H9 (cell line): Measurements from ENCODE around the gene S1PR2. TPM values are rescaled to one million over a fixed set of nuclear protein-coding genes. Genes with fewer than 3 reads are reported as not detected.

Experiments
- DNase-seq: peaks from one replicate; pipeline ENCODE4 v3.0.0-alpha.2; 2017
- H2AFZ ChIP-seq: one replicate; pipeline ENCODE4 v1.6.1; 2013; ENCODE audit warnings: mild to moderate bottlenecking, low read length, control low read depth, moderate library complexity
- H2AK5ac ChIP-seq: 2 replicates; pipeline ENCODE4 v1.6.1; 2013; ENCODE audit warnings: low read length, control low read depth, mixed read lengths; ENCODE audit not compliant: insufficient read length
- H2BK120ac ChIP-seq: one replicate; pipeline ENCODE4 v1.6.1; 2013; ENCODE audit warnings: low read depth, mild to moderate bottlenecking, low read length, control low read depth, inconsistent platforms; ENCODE audit not compliant: poor library complexity, severe bottlenecking
- H2BK12ac ChIP-seq: 2 replicates; pipeline ENCODE4 v1.6.1; 2013; ENCODE audit warnings: low read length, control low read depth, mixed read lengths, low read depth; ENCODE audit not compliant: insufficient read length
- H2BK15ac ChIP-seq: 2 replicates; pipeline ENCODE4 v1.6.1; 2013; ENCODE audit warnings: low read depth, low read length, control low read depth
- H2BK20ac ChIP-seq: one replicate; pipeline ENCODE4 v1.6.1; 2013; ENCODE audit warnings: low read depth, mild to moderate bottlenecking, low read length, control low read depth, inconsistent platforms; ENCODE audit not compliant: poor library complexity, severe bottlenecking
- H2BK5ac ChIP-seq: 2 replicates; pipeline ENCODE4 v1.6.1; 2013; ENCODE audit warnings: low read length, control low read depth, mixed read lengths; ENCODE audit not compliant: insufficient read length
- H3K14ac ChIP-seq: 2 replicates; pipeline ENCODE4 v1.6.1; 2013; ENCODE audit warnings: low read length, control low read depth; ENCODE audit not compliant: insufficient read depth
- H3K18ac ChIP-seq: 2 replicates; pipeline ENCODE4 v1.6.1; 2013; ENCODE audit warnings: low read depth, mild to moderate bottlenecking, mixed read lengths, low read length, control low read depth; ENCODE audit not compliant: insufficient read length
- H3K23ac ChIP-seq: 2 replicates; pipeline ENCODE4 v1.6.1; 2013; ENCODE audit warnings: low read length, control low read depth, mixed read lengths, low read depth; ENCODE audit not compliant: insufficient read length
- H3K23me2 ChIP-seq: 2 replicates; pipeline ENCODE4 v1.6.1; 2013; ENCODE audit warnings: low read depth, mild to moderate bottlenecking, mixed read lengths, low read length, control low read depth; ENCODE audit not compliant: insufficient read length, poor library complexity, severe bottlenecking
- H3K27ac ChIP-seq: 2 replicates; pipeline ENCODE4 v1.5.1; 2013; ENCODE audit warnings: low read length, control low read depth, mixed read lengths, low read depth; ENCODE audit not compliant: insufficient read length
- H3K27me3 ChIP-seq: 2 replicates; pipeline ENCODE4 v1.6.1; 2013; ENCODE audit warnings: low read length, control low read depth, inconsistent platforms; ENCODE audit not compliant: insufficient read depth
- H3K4ac ChIP-seq: 2 replicates; pipeline ENCODE4 v1.6.1; 2013; ENCODE audit warnings: low read depth, mild to moderate bottlenecking, control low read depth, inconsistent platforms, low read length, moderate library complexity
- H3K4me1 ChIP-seq: 2 replicates; pipeline ENCODE4 v1.6.1; 2013; ENCODE audit warnings: low read length, control low read depth, inconsistent platforms; ENCODE audit not compliant: insufficient read depth
- H3K4me2 ChIP-seq: 2 replicates; pipeline ENCODE4 v1.6.1; 2013; ENCODE audit warnings: low read length, control low read depth, mixed read lengths; ENCODE audit not compliant: insufficient read length, insufficient read depth
- H3K56ac ChIP-seq: 2 replicates; pipeline ENCODE4 v1.6.1; 2013; ENCODE audit warnings: low read depth, mild to moderate bottlenecking, mixed read lengths, low read length, control low read depth; ENCODE audit not compliant: insufficient read length
- H3K79me1 ChIP-seq: 2 replicates; pipeline ENCODE4 v1.6.1; 2013; ENCODE audit warnings: low read depth, mild to moderate bottlenecking, moderate library complexity, low read length, control low read depth, inconsistent platforms; ENCODE audit not compliant: insufficient read depth, poor library complexity, severe bottlenecking
- H3K79me2 ChIP-seq: 2 replicates; pipeline ENCODE4 v1.6.1; 2013; ENCODE audit warnings: low read length, control low read depth, inconsistent platforms; ENCODE audit not compliant: insufficient read depth
- H3K9ac ChIP-seq: 2 replicates; pipeline ENCODE4 v1.6.1; 2013; ENCODE audit warnings: low read length, control low read depth, mixed read lengths; ENCODE audit not compliant: insufficient read length; ENCODE audit errors: extremely low read depth
- H3K9me3 ChIP-seq: one replicate; pipeline ENCODE4 v1.6.1; 2013; ENCODE audit warnings: low read depth, low read length, inconsistent platforms; ENCODE audit not compliant: control insufficient read depth
- H3T11ph ChIP-seq: one replicate; pipeline ENCODE4 v1.6.1; 2013; ENCODE audit warnings: mild to moderate bottlenecking, low read length, control low read depth, inconsistent platforms
- H4K20me1 ChIP-seq: one replicate; pipeline ENCODE4 v1.6.1; 2013; ENCODE audit not compliant: control insufficient read depth, insufficient read length, insufficient read depth
- H4K5ac ChIP-seq: 2 replicates; pipeline ENCODE4 v1.6.1; 2013; ENCODE audit warnings: low read depth, mild to moderate bottlenecking, mixed read lengths, low read length, control low read depth; ENCODE audit not compliant: insufficient read length
- H4K8ac ChIP-seq: replicated peaks from 2 replicates; pipeline ENCODE4 v1.6.1; 2013; ENCODE audit warnings: low read length, control low read depth, mixed read lengths, low read depth; ENCODE audit not compliant: insufficient read length
- H4K91ac ChIP-seq: 2 replicates; pipeline ENCODE4 v1.6.1; 2013; ENCODE audit warnings: low read depth, mild to moderate bottlenecking, moderate library complexity, mixed read lengths, low read length, control low read depth; ENCODE audit not compliant: insufficient read length
- H3K27ac Mint-ChIP-seq, 3 experiments: 2 replicates in 2 of 3; 3 replicates in 1 of 3; pipeline ENCODE4 v1.8.0; 2020 to 2021; ENCODE audit warnings: mixed read lengths in 3 of 3, mild to moderate bottlenecking in 1 of 3, moderate library complexity in 1 of 3
- H3K27me3 Mint-ChIP-seq: 2 replicates; pipeline ENCODE4 v1.8.0; 2021; ENCODE audit warnings: low read depth, mild to moderate bottlenecking, moderate library complexity, mixed read lengths
- H3K36me3 Mint-ChIP-seq, 3 experiments: 2 replicates in 2 of 3; 3 replicates in 1 of 3; pipeline ENCODE4 v1.8.0; 2020 to 2021; ENCODE audit warnings: low read depth in 3 of 3, mixed read lengths in 3 of 3; ENCODE audit not compliant: insufficient read depth in 1 of 3
- H3K4me1 Mint-ChIP-seq, 2 experiments: 2 replicates each; pipeline ENCODE4 v1.8.0; 2020; ENCODE audit warnings: mixed read lengths in 2 of 2
- H3K4me3 Mint-ChIP-seq, 2 experiments: 2 replicates in 1 of 2; 3 replicates in 1 of 2; pipeline ENCODE4 v1.8.0; 2020 to 2021; ENCODE audit warnings: mild to moderate bottlenecking in 2 of 2, mixed read lengths in 2 of 2, moderate library complexity in 1 of 2
- H3K9me3 Mint-ChIP-seq, 2 experiments: 2 replicates in 1 of 2; 3 replicates in 1 of 2; pipeline ENCODE4 v1.8.0; 2020; ENCODE audit warnings: mild to moderate bottlenecking in 2 of 2, mixed read lengths in 2 of 2, moderate library complexity in 1 of 2
- WGBS: extraction: QIAGEN DNeasy Blood & Tissue Kit; methylation state at CpG from one replicate; pipeline ENCODE4 v1.1.7; 2013; ENCODE audit warnings: missing lambda C conversion rate, low lambda C conversion rate, mixed read lengths; ENCODE audit not compliant: insufficient read length; ENCODE audit errors: extremely low coverage; 5-methylcytosine and 5-hydroxymethylcytosine counted together
- total RNA-seq: library from RNA; stranded (reverse); gene quantifications from 2 replicates; pipeline ENCODE4 v1.2.1, GENCODE V29; 2021
- TF ChIP-seq, protein P1 (sequence below): fragments of 200-600 bp; sonication (generic); conservative IDR thresholded peaks from 3 replicates; pipeline ENCODE4 v1.8.0; 2021; ENCODE audit warnings: antibody characterized with exemption, mild to moderate bottlenecking

S1PR2 gene
- total RNA-seq, 1 experiment from 2014 or later = 11.5 TPM

DNA sequence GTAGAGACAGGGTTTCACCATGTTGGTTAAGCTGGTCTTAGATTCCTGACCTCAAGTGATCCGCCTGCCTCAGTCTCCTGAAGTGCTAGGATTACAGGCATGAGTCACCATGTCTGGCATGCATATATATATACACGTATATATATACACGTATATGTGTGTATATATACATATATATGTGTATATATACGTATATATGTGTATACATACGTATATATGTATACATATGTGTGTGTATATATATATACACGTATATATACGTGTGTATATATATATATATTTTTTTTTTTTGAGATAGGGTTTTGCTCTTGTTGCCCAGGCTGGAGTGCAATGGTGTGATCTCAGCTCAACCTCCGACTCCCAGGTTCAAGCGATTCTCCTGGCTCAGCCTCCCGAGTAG is 48.3 kb downstream of the S1PR2 start:
- Histone ChIP-seq H2BK120ac (no peak overlapping the region), H4K20me1 (no peaks in the 10 kb centered on the region), H3K9me3 (no peaks in the 10 kb centered on the region), H3K23ac (no peak overlapping the region), H3K27me3 (no peaks in the 10 kb centered on the region), H3K27ac (no peak overlapping the region), H2BK20ac (no peak overlapping the region), H2BK5ac (no peak overlapping the region), H2AK5ac (no peak overlapping the region), H3K9ac (no peak overlapping the region), H3K4me2 (no peak overlapping the region), H3T11ph (no peak overlapping the region), H4K8ac (no peak overlapping the region), H3K56ac (no peak overlapping the region), H3K4ac (no peak overlapping the region), H4K5ac (no peak overlapping the region), H3K79me2 (peaks cover 22% of the 10 kb centered on the region), H2BK15ac (no peak overlapping the region), H2AFZ (no peak overlapping the region), H3K4me1 (no peaks in the 10 kb centered on the region), H4K91ac (no peak overlapping the region), H3K14ac (no peak overlapping the region), H3K18ac (no peak overlapping the region), H3K23me2 (no peaks in the 10 kb centered on the region), H3K79me1 (peaks cover 5% of the 10 kb centered on the region), H2BK12ac (no peak overlapping the region)
- Mint-ChIP-seq H3K27me3 (no peaks in the 10 kb centered on the region), H3K36me3 (peaks cover 17 to 55% (median 40%) of the 10 kb centered on the region in 3 experiments; a peak in 6 of 7 replicates), H3K4me3 (no peak overlapping the region), H3K27ac (no peak overlapping the region), H3K4me1 (no peaks in the 10 kb centered on the region), H3K9me3 (no peaks in the 10 kb centered on the region)
- TF ChIP-seq, protein P1, sequence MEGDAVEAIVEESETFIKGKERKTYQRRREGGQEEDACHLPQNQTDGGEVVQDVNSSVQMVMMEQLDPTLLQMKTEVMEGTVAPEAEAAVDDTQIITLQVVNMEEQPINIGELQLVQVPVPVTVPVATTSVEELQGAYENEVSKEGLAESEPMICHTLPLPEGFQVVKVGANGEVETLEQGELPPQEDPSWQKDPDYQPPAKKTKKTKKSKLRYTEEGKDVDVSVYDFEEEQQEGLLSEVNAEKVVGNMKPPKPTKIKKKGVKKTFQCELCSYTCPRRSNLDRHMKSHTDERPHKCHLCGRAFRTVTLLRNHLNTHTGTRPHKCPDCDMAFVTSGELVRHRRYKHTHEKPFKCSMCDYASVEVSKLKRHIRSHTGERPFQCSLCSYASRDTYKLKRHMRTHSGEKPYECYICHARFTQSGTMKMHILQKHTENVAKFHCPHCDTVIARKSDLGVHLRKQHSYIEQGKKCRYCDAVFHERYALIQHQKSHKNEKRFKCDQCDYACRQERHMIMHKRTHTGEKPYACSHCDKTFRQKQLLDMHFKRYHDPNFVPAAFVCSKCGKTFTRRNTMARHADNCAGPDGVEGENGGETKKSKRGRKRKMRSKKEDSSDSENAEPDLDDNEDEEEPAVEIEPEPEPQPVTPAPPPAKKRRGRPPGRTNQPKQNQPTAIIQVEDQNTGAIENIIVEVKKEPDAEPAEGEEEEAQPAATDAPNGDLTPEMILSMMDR = no peak
- no CpG with 5 or more reads among the region's 10 CpGs for WGBS
- DNase-seq = no peak
